Muscle of leg (tissue), 11 donors: ENCODE data around the gene WASHC3. TPM values are rescaled to one million over a fixed set of nuclear protein-coding genes. Genes with fewer than 3 reads are reported as not detected.
"Not testable (repeated sequence)": the region's sequence is repeated elsewhere in the genome, so short reads cannot be mapped to it uniquely, and the experiment has no call there.

Source experiments
- DNase-seq: peaks from one replicate; pipeline ENCODE4 v3.0.0; 2013
- H3K27ac ChIP-seq: one replicate; pipeline ENCODE4 v1.5.1; 2013; ENCODE audit warnings: mild to moderate bottlenecking, low read length, control low read depth
- H3K27me3 ChIP-seq: one replicate; pipeline ENCODE4 v1.6.1; 2013; ENCODE audit warnings: low read length; ENCODE audit not compliant: control insufficient read depth, insufficient read depth
- H3K36me3 ChIP-seq: one replicate; pipeline ENCODE4 v1.6.1; 2013; ENCODE audit warnings: low read length; ENCODE audit not compliant: control insufficient read depth, insufficient read depth
- H3K4me1 ChIP-seq: one replicate; pipeline ENCODE4 v1.6.1; 2013; ENCODE audit warnings: low read length; ENCODE audit not compliant: control insufficient read depth, insufficient read depth
- H3K4me3 ChIP-seq: one replicate; pipeline ENCODE4 v1.5.1; 2013; ENCODE audit warnings: low read length, control low read depth
- H3K9me3 ChIP-seq: replicated peaks from 2 replicates; pipeline ENCODE4 v1.6.1; 2013; ENCODE audit warnings: low read depth, low read length; ENCODE audit not compliant: control insufficient read depth
- WGBS: methylation state at CpG from one replicate; pipeline ENCODE4 v1.1.5; 2013; ENCODE audit warnings: missing lambda C conversion rate; ENCODE audit not compliant: insufficient coverage; 5-methylcytosine and 5-hydroxymethylcytosine counted together
- polyA plus RNA-seq, 8 donors: library from polyadenylated mRNA; unstranded; fragments of 120-200 nt; gene quantifications; one replicate each; pipeline versions ENCODE4 v1.2.1 to v1.2.3, GENCODE V29; 2013; ENCODE audit warnings: inconsistent platforms in 1 of 8, low replicate concordance in 1 of 8; ENCODE audit not compliant: insufficient read length in 8 of 8, insufficient read depth in 1 of 8
- total RNA-seq: library from RNA; stranded (reverse); fragments of 120-200 nt; gene quantifications from one replicate; pipeline ENCODE4 v1.2.4, GENCODE V29; 2013

The WASHC3 gene
- total and polyA plus RNA-seq, 9 donors, result 26.8 to 44.5 (median 38.5) TPM

DNA sequence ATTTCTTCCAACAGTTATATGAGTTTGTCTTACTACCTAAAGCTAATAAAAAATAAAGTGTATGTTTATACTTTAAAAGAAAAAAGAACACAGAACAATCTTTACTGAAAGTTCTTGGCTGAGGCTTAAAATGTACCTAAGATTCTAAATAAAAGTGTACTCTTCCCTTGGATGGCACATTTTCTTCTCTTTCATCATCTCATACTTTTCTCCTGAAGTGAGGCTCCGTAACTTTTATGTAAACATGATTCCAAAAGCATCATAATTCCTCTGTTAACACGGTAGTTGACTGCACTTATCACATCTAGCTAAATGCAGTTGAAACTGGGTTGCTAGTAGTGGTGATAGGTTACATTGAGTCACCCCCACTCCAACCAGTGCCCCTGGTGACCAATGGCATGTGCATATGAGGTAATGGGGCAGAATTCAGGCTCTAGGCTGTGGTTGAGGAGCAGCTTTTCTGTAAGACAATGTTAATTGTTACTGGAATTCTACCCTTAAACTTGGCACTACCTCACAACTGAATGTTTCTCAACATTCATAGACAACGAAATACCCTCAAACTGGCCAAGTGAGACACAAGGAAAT, 38.4 kb downstream of the WASHC3 start:
- Histone ChIP-seq H3K27me3 (no peaks in the 10 kb centered on the region), H3K36me3 (peaks cover 3% of the 10 kb centered on the region), H3K27ac (no peak overlapping the region), H3K4me1 (no peaks in the 10 kb centered on the region), H3K4me3 (no peak overlapping the region), H3K9me3 (no peaks in the 10 kb centered on the region)
- WGBS, result no CpG with 5 or more reads among the region's 3 CpGs
- no peak for DNase-seq

DNA sequence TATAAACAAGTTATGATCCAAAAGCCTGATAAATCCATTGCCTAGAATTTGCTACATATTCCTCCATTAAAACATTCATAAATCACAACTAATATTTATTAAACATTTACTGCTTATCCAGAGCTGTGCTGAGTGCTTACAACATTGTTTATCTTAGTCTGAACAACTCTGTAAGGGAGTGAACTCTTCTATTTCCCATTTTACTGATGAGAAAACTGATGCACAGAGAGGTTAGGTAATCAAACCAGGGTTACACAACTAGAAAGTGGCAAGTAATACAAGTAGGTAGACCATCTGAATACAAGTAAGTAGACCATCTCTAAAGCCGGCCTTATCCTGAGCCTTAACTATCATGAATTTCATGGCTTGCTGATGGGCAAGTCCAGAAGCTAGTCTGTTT, 39.5 kb downstream of the WASHC3 start:
- 86% methylated on average over 1 of the region's 1 CpG for WGBS
- Histone ChIP-seq H3K27ac (no peak overlapping the region), H3K4me3 (no peak overlapping the region), H3K27me3 (no peaks in the 10 kb centered on the region), H3K4me1 (no peaks in the 10 kb centered on the region), H3K36me3 (peaks cover 3% of the 10 kb centered on the region), H3K9me3 (no peaks in the 10 kb centered on the region)
- DNase-seq, result no peak

DNA sequence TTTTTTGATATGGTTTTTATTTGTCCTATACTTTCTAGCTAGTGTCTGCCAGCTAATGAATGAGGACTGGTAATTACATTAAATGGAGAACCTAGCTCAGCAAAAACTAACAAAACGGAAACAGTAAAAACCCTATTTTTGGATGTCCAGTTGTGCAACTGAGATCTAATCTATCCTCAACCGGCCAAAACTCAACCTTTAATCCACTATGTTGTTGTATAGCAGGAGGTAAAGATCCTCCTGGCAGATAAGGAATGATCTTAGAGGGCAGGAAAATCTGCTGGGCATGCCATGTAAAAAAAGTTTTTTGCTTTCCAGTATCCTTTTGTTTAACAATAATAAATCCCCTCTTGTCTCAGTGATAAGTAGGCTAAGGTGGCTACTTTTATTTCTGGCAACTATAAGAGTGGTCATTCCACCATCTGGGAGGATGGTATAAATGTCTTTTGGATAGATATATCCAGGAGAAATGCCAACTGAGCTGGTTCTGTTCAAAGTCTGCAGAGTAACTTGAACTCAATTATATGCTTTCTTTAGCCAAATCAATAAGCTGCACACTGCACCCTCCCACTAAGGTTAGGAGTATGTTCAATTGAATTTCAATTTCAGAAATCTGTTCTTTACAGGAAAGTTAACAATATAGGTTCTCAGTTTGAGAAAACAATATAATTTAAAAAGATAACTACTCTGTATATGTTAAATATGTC, 40.1 kb downstream of the WASHC3 start:
- Histone ChIP-seq H3K27me3 (no peaks in the 10 kb centered on the region), H3K9me3 (no peaks in the 10 kb centered on the region), H3K4me1 (no peaks in the 10 kb centered on the region), H3K27ac (no peak overlapping the region), H3K4me3 (no peak overlapping the region), H3K36me3 (peaks cover 3% of the 10 kb centered on the region)
- no CpG with 5 or more reads among the region's 2 CpGs for WGBS
- DNase-seq, result peak; percentile 11

DNA sequence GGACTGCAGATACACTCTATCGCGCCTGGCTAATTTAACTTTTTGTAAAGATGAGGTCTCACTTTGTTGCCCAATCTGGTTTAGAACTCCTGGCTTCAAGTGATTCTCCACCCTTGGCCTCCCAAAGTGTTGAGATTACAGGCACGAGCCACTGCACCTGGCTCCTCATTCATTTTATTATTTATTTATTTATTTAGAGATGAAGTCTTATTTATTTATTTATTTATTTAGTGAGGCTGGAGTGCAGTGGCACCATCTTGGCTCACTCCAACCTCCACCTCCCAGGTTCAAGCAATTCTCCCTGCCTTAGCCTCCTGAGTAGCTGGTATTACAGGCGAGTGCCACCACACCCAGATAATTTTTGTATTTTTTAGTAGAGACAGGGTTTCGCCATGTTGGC, 43.2 kb downstream of the WASHC3 start:
- H3K4me3 ChIP-seq, H3K27ac ChIP-seq, H3K36me3 ChIP-seq, H3K9me3 ChIP-seq, H3K4me1 ChIP-seq, DNase-seq, H3K27me3 ChIP-seq: not testable (repeated sequence)
- 100% methylated on average over 3 of the region's 5 CpGs for WGBS

DNA sequence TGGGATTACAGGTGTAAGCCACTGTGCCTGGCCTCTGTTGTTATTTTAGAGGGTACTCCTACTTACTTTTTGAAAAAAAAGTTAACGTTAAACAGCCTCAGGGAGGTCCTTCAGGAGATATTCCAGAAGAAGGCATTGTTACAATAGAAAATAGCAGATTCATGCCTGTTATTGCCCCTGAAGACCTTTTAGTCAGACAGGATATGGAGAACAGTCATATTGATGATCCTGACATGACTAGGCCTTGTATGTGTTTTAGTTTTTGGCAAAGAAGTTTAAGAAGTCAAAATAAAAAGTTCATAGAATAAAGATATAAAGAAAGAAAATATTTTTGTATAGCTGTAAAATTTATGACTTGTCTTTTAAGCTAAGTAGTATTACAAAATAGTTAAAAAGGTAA, 45.3 kb downstream of the WASHC3 start:
- Histone ChIP-seq H3K27ac (no peak overlapping the region), H3K4me1 (no peaks in the 10 kb centered on the region), H3K36me3 (peaks cover 2% of the 10 kb centered on the region), H3K27me3 (no peaks in the 10 kb centered on the region), H3K9me3 (no peaks in the 10 kb centered on the region), H3K4me3 (no peak overlapping the region)
- no peak for DNase-seq
- no CpG with 5 or more reads among the region's 1 CpG for WGBS

DNA sequence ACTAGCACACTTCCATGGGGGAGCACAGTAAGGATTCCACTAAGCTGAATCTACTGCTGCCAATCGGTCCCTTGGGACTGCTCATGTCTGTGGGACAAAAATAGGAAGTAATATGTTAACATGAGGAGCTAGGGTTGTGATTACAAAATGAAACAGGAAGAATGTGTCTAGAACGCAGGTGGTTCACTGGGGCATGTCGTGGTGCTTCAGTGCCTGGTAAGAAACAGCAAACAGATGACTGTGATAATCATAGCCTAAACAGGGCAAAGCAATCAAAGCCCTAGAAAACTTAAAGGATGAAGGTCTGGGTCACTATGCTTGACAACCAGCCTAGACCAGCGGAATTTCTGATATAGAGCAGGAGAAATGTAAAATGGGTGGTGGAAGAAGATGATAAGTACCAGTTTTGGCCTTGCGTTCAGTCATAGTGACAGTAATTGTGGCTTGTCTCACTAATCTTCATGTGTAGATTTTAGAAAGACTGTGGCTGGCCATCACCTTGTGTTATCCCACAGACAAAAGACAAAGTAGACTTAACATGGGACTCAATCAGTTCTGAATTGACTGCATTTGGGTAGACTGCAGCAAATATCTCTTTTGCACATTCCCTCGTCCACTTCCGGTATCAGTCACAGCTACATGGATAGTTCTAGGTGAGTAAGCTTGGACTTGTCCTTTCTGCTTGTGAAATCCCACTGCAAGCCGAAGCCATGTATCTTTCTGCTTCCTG, 51.4 kb downstream of the WASHC3 start:
- H3K9me3 ChIP-seq, result no peaks in the 10 kb centered on the region

DNA sequence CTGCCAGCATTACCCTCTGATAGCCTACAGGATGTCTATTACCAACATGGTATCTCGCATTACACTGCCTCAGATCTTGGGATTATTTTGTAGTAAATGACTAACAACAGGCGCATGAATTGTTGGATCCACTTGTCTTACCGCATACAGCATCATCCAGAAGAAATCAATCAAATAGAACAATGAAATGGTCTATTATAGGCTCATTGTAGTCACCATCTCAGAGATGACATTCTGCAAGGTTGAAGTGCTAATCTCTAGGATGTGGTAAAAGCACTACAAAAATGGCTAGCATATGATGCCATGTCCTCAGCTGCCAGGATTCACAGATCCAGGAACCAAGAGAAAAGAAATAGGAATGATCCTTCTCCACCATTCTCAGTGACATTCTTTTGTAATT, 52.0 kb downstream of the WASHC3 start:
- H3K4me3 ChIP-seq, result no peak overlapping the region
- no peak for DNase-seq
- WGBS, result no CpG with 5 or more reads among the region's 3 CpGs
- H3K9me3 ChIP-seq, result no peaks in the 10 kb centered on the region
- H3K4me1 ChIP-seq, result no peaks in the 10 kb centered on the region
- H3K27me3 ChIP-seq, result no peaks in the 10 kb centered on the region
- no peaks in the 10 kb centered on the region for H3K36me3 ChIP-seq
- no peak overlapping the region for H3K27ac ChIP-seq

More for the DNA sequence above, 51.4 kb downstream of the WASHC3 start:
- Histone ChIP-seq H3K27ac (no peak overlapping the region), H3K36me3 (no peaks in the 10 kb centered on the region), H3K4me1 (no peaks in the 10 kb centered on the region), H3K4me3 (no peak overlapping the region), H3K27me3 (no peaks in the 10 kb centered on the region)
- DNase-seq, result peak; percentile 16
- WGBS, result 95% methylated on average over 7 of the region's 8 CpGs

DNA sequence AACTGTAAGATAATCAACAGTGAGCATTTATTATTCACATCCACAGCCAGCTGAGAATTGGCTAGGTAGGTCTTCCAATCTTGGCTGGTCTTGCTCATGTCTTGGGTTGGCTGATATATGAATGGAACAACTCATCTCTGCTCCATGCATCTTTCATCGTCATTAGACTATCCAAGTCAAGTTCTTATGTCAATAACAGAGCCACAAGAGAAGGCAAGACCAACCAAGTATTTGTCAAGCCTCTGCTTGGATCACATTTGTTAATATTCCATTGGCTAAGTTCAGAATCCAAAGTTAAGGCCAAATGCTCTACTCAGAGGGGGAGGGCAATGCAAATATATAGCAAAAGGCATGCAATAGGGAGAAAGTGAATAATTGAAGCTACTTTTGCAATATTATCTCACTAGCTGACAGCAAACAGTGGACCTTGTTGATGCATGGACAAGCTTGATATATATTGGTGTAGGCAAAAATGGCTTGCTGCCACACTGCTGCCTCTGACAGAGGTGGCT, 53.1 kb downstream of the WASHC3 start:
- Histone ChIP-seq H3K27ac (no peak overlapping the region), H3K36me3 (no peaks in the 10 kb centered on the region), H3K4me1 (no peaks in the 10 kb centered on the region), H3K9me3 (no peaks in the 10 kb centered on the region), H3K27me3 (no peaks in the 10 kb centered on the region), H3K4me3 (no peak overlapping the region)
- no peak for DNase-seq
- no CpG with 5 or more reads among the region's 1 CpG for WGBS

DNA sequence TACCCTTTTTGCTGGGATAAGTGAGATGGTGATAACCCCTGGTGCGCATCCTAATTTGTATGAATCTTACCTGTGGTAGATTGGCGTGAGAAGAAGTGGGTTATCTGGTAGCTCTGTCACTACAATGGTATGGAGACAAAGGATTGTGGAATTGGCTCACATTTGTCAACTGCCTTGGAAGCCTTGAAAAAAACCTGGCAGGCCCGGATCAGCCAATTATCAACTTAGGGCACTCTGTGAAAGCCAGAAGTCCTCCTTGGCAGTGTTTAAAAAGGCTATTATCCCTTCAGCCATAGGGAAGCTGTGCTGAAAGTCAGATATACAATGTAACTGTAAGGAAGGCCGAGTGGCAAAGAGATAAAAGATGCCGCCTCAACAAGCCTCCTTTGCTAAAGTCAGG, 56.5 kb downstream of the WASHC3 start:
- no peaks in the 10 kb centered on the region for H3K27me3 ChIP-seq
- H3K4me1 ChIP-seq, result no peaks in the 10 kb centered on the region
- no peak overlapping the region for H3K4me3 ChIP-seq
- H3K9me3 ChIP-seq, result no peaks in the 10 kb centered on the region
- 94% methylated on average over 4 of the region's 5 CpGs for WGBS
- H3K36me3 ChIP-seq, result no peaks in the 10 kb centered on the region
- DNase-seq, result no peak
- no peak overlapping the region for H3K27ac ChIP-seq

DNA sequence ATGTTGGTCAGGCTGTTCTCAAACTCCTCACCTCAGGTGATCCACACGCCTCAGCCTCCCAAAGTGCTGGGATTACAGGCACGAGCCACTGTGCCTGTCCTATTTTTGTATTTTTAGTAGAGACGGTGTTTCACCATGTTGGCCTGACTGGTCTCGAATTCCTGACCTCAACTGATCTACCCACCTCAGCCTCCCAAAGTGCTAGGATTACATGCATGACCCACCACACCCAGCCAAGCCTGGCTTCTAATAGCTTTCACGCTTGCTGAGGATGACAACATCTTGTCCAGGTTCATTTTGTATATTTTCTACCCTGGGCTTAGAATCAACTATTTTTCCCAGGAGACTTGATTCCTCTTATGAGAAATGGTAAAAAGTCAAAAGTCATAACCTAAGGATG, 64.7 kb downstream of the WASHC3 start:
- Histone ChIP-seq H3K27ac (no peak overlapping the region), H3K36me3 (no peaks in the 10 kb centered on the region), H3K9me3 (no peaks in the 10 kb centered on the region), H3K4me1 (no peaks in the 10 kb centered on the region), H3K27me3 (no peaks in the 10 kb centered on the region), H3K4me3 (no peak overlapping the region)
- DNase-seq, result no peak
- 83% methylated on average over 1 of the region's 5 CpGs for WGBS
